Epidermal melanocyte (primary cell): ENCODE measurements around the gene BARHL2.

Experiments
- DNase-seq: peaks from one replicate; pipeline ENCODE4 v3.0.0; 2011; ENCODE audit warnings: low spot score; ENCODE audit not compliant: insufficient read length

The BARHL2 gene

DNA sequence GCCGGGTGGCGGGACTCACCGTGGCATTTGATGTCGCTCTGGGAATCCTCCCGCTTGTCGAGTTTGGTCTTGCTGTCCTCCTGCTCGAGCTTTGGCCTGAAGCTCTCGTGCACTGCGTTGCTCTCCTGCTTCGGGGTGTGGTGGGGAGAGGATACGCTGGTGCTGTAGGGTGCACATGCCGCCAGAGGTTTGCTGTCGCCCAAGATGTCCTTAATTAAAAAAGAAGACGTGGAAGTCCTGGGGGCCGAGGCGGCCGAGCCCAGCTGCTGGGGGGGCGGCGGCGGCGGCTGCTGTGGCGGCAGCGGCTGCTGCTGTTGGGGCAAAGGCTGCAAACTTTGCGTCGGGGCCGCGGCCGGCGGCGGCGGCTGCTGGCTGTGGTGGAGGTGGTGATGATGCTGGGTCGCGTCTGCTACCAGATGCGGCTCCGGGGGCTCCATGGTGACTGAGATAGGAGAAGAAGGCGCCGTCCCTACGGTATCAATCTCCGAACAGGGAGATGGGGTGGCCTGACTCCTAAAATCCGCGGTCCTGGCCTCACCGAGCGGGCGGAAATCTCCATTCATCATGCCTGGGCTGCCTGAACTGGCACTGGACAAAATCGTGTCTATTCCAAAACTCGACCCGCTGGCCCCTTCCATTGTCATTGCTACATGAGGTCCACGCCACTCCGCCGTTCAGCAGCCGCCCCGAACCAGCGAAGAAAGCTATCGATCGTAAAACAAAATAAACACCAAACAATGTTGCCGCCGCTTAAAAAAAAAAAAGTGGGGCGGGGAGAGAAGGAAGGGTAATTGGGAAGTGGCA is at the start of gene BARHL2:
Gene BARHL2 (minus strand): TSS at position 751 of the 804 bp plus-strand sequence. CDS start 107 bp downstream, at position 644.
- DNase-seq = no peak

DNA sequence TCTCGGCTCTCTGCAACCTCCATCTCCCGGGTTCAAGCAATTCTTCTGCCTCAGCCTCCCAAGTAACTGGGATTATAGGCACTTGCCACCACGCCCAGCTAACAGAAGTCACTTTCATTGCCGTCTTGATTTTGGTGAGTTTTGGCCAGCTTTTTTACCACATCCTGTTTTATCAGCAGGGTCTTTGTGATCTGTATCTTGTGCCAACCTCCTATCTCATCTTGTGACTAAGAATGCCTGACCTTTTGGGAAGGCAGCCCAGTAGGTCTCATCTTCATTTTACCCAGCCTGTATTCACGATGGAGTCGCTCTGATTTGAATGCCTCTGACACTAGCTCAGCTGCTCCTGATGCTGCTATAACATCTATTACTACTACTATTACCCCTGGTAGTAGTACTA is 46.8 kb upstream of the BARHL2 start:
- no peak for DNase-seq

DNA sequence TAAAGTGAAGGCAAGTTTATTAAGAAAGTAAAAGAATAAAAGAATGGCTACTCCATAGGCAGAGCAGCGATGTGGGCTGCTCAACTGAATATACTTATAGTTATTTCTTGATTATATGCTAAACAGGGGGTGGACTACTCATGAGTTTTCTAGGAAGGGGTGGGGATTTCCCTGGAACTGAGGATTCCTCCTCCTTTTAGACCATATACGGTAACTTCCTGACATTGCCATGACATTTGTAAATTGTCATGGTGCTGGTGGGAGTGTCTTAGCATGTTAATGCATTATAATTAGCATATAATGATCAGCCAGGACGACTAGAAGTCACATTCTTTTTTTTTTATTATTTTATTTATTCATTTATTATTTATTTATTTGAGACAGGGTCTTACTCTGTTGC is 46.4 kb upstream of the BARHL2 start:
- DNase-seq = no peak

DNA sequence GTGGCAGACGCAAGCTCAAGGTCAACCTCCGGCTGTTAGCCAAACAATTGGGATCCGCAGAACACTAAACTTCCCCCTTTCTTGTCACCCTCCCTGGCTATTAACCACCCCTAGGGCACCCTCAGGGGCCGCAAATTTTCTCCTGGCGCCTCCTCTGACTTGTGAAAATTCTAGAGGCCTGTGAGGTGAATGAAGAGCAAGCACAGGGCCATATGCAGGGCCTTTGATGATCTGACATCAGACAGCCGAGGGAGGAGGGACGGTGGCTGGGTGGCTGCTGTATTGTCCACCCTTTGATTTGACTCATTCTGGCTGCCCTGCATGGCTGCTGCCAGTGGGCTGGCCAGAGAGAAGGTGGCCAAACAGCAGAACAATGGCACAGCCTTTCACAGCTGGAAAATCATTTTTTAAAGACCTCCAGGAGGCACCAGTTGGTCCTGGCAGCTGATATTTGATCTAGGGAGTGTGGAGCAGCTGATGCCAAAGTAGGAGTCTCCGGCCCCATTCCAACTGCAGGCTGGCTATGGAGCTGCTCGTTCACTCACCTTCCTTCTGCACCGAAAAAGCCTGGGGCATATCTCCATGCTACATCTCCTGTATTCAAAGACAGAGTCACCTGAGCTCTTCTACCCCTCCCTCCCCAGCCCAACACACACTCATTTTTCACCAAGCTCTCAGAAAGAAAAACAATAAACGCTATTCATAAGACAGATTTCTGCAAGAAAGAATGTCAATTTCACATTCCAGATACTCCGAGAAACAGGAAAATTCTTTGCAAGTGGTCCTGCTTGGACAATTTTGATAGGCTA is 44.9 kb upstream of the BARHL2 start:
- no peak for DNase-seq

DNA sequence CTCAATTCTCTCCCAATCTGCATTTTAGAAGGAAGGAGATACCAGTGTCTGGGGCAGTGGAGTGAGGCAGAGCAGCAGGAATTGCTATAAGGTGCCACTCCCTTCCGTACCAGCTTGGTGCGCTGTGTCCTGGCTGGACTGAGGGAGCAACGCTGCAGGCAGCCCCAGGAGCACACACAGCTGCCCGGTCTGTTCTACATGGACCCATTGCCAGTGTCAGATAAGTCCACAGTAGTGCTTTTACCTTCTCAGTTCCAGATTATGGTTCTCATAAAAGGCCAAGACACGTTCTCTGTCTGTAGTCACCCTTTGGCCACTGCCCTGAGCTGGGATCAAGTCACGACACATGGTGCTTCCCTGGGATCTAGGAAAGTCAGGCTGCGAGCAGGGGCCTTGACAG is 44.1 kb upstream of the BARHL2 start:
- no peak for DNase-seq

DNA sequence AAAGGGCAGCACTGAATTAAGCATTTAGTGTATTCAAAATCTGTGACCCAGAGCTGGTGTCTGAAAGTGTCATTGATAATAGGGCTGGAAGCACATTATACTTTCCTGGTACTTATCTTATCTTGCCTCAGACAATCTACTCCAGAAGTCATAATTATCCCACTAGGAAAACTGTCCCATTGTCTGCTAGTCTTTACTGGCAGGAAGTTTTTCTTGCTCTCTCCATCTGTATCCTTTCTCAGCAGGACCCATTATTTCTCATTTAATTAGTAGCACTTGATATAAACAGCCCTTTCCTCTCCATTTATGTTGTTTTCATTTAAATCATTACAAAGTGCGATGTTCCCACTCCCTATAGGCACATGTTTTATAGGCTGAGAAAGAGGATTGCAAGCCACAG is 36.5 kb upstream of the BARHL2 start:
- no peak for DNase-seq

DNA sequence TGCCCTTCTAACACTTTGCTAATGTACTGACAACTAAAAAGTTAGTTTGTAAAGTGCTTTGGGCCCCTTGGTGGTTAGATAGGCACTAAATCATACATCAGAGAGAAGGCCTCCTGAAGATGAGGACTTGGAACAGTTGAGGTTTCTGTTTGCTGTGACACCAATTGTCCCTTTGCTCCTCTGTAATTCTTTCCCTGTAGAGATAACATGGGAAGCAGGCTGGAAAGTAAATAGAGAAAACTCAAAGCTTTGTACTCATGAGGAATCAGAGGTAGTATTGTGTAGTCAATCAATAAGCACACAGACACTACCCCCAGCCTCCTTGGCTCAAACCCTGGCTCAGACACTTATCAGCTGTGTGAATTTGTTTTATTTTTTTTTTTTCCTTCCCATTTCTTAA is 31.6 kb upstream of the BARHL2 start:
- no peak for DNase-seq

DNA sequence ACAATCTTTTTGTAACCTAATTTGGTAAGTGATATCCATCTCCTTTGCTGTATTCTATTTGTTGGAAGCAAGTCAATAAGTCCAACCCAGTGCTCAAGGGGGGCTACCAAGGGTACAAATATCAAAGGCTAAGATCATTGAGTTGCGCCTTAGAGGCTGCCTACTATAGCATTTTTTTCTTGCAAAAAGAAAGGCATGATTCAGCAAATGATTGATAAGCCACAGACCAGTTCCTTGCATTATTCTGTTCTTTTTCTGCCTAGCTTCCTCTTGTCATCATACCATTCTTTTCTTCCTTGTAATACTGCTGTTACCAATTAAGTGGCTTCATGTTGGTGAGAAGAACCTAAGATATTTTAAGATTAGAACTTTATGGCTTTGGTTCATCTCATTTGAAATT is 29.8 kb upstream of the BARHL2 start:
- DNase-seq = no peak

DNA sequence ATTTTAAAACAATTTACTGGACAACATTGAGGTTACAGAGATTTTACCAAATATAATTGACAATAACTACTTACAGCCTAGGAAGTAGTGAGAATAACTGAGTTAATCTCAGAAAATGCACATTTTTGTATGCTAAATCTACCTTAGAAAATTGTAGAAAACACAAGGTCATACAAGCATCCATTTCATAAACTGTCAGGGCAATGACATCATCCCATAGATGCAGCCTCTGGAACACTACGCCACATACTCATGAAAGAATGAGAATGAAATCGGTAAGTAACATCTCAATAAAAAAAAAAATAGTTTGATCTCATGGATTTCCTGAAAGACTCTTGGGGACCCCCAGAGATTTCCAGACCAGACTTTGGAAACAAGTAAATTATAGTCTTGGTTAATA is 28.9 kb upstream of the BARHL2 start:
- DNase-seq = no peak

DNA sequence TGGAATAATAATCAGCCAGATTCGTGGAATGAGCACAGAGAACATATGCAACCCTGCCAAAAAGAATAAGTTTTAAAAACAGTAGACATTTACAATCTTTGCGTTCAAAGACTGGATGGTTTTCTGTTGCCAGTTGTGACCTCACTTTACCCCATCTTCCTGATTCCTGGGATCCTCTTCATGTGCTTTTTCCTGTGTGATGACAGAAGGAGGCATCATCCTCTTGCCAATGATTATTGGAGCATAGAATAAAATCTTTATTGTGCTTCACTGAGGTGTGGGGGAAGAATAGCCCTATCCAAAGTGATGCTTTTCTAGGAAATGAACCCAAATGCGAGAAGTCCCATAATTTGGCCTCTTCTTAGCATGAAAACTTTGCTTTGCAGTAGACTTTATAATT is 15.0 kb upstream of the BARHL2 start:
- no peak for DNase-seq

DNA sequence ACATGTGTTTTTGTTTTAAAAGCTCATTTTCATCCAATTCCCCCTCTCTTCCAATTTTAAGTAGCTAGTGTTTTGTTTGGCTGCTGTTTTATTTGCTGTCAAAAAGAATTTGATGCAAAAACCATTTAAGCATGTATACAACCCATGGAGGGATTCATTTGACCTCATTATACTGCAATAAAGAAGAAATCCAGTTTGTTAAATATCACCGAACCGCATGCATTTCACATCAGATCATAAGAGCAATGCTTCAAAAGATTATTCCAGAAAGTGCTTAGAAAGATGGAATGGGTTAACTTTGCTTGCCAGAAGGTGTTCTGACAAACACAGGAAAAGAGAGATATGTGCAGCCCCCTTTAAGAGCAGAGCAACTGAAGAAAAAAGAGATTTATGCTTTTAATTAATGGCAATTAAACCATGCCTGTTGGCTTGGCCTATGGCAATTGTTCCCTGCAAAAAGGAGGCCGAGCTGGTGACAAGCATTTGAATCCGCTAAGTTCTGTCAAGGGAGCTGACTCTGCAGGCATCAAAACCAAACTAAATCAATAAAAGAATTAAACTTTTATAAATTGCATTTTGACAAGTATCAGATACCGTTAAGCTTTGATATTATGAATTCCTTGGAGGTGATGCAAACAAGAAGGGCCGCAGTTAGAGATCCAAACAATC is 14.4 kb upstream of the BARHL2 start:
- DNase-seq = no peak

DNA sequence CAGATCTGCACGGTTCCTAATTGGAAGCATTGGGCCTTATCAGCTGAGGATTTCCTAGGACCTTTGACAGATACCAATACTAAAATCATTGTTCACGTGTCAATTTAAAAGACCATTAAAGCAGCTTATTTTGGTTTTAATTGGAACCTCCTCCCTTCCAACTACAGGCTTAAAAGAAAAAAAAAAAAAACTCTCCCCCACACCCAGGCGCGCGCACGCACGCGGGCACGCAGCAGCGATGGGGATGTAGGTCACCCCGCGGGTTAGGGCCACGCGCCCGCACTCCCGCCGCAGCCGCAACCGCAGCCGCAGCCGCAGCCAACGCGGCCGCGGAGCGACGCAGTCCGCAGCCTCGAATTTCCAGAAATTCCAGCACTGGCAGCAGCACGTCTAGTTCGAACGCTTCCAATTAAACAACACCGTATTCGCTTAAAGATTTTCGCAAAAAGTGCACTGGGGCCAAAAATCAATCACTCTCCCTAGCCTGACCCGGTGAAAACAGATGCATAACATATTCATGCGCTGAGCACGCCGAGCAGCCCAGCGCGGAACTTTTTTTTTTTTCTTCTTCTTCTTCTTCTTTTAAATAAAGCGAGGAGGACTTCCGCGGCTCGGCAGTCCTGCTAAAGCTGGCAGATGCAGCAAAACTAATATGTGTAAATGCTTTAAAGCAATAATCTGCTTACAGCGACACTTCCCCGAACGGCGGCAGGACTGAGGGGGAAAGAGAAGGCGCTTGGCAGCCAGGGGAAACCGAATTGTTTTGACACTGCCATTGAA is 13.3 kb upstream of the BARHL2 start:
- DNase-seq = no peak

DNA sequence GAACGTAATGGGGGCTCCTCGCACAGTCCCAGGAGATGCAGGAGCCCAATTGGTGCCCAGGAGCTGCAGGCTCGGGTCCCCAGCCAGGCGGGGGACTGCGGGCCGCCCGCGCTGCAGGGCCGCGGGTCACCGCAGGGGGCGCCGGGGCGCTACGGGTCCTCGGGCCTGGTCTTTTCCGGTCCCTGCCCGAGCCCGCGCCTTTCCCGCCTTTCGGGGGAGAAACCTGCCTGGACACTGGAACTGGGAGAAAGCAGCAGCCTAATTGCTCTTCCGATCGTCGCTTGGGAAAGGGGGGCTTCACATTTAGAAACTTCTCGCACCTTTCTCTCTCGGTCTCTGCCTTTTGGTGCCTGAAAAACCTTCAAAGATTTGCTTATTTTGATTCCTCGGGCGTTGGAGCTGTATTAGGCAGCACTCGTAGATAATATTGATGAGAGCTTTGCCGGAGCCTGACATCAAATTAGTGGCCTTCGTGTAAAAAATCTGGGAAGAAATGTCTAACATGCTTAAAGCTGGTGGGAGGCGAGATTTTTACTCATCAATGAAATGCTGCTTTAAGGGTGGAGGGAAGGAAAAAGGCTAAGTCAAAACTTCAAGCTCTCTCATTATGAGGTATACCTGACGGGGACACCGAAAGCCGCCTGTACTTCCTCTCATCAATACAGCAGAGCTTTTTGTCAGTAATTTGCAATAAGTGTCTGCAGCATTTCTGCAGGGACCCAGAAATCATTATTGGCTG is 12.6 kb upstream of the BARHL2 start:
- no peak for DNase-seq

DNA sequence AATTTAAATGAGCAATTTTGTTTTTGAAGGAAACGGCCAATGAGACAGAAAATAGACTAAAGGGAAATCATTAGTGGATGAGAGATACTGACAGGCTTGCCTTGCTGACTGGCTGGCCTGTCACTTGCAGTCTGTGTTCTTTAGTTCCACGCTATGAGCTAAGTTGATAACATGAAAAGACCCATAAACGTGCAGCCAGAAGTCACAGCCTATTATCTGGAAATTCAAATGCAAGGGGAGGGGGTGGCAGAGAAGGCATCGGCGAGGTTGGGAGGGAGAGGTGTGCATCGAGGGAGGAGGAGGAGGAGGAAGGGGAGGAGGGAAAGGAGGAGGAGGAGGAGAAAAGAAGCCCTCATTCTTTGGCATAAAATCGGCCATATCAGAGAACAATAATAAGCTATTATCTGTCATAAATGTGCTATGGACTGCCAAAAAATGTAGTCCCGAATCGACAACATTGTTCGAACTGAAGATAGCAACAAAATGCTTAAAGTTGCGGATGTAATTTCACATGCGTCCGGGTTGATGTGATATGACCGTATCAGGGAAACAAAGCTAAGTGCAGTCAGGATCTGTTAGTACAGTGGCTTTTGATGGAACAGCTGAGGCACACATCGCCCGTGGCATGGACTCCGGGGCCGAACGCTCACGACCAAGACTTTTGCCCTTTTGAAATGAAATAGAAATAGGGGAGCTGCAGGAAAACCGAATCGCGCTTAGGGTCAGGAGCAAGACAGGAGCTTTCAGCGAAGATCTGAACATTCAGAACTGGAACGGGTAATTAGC is 11.6 kb upstream of the BARHL2 start:
- DNase-seq = no peak

DNA sequence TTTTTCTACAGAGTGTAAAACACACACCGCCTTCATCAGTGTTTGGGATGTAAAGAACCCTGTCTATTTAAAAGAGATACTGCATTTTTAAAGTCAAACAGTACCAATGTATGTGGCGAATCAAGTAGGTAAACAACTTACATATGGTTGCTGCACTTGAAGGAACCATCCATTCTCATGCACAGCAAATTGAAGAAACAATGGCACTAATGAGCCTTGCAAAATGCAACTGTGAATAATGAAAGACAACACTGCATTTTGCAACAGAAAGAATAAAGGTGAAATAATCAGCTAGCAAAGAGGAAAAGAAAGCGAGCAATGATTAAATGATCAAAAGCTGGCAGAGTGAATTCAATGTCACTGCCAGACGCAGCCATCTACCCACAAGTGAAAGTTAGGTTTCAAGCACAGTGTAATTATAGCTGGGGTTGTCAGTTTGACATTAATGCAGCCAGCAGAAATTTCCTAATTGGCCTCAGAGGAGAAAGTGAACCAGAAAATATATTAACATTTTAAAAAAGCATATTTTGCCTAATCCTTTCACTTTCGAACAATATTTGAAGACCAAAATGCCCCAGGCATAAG is 10.9 kb upstream of the BARHL2 start:
- DNase-seq = no peak

DNA sequence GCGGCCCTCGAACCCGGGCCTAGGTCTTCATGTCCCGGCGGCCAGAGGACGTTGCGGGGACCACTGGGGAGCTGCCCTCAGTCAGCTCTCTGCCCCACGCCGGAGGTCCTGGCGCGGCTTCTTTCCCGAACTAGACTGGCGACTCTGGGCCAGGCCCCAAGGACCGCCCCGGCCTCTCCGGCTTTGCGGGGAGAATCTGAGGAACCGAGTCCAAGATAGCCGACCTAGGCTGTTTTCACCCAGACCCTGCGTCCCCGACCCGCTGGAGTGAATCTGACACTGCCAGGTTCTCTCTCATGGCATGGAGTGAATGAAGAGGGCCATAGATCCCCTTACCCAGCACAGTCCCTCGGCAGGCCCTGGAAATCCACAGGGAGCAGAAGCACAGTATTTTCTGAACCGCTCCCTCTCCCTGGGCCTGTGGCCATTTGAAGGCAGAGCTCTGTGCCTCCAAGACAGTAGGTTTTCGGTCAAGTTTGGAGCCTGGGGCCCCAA is 9.9 kb upstream of the BARHL2 start:
- DNase-seq = no peak

DNA sequence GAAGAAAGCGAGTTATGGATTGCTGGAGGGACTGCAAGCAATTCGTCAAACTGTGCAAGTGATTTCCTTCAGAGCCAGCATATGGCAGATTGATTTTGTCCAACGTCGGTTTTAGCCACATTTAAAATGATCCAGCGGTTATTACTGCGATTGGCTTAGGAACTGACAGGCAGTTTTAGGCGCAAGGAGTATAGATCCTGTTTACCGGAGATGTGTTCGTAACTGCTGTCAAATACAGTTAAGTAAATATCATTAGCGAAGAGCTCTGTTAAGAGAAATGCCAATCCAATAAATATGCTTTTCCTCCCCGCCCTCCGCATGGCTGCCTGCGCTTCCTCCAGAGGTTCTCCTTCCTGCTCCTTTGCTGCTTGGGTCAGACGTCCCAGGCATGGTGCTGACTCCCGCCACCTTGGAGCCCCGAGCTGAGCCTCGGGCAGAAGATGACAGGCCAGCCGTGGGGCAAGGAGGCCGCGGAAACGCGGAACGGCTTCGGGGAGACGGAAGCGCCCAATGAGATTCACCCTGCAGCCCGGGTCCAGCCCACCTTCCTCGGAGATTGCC is 9.4 kb upstream of the BARHL2 start:
- DNase-seq = no peak

DNA sequence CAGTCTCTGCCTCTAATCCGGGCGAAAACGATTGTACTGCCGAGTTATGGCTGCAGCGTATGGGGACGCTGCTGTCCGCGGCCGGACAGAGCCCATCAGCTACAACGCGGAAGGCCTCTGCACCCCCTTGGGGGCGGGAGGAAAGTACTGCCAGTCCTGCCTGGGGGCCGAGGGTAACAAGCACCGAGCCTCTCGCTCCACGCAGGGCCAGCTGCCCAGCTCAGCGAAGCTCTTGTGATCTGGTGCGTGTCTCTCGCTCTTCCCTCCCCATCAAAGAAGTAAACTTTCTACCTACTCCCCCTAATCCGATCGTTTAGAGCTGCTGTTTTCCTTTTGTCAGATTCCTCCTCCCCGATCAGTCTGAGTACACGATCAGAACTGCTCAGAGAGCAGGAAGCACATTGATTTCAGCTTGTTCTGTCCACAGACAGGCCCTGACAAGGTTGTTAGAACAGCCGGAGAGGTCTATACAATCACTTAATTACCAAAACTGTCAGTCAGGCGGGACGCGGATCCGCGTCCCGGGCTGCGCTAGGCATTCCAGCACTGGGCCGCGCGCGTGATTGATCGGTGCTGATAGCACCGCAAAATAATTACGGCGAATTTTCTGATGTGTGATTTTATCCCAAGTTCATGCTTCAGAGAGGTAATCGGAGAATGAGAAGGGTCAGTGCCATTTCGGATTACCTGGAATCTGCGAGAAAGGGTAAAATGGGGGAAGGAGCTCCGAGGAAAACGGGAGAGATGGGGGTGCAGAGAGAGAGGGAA is 8.7 kb upstream of the BARHL2 start:
- DNase-seq = no peak
